Panc1 (cell line): ENCODE data around the gene CHPT1. TPM values are rescaled to one million over a fixed set of nuclear protein-coding genes. Genes with fewer than 3 reads are reported as not detected.
"Not testable (repeated sequence)": the region's sequence is repeated elsewhere in the genome, so short reads cannot be mapped to it uniquely, and the experiment has no call there.

Source experiments
- ATAC-seq: fragments of 200-7000 bp; cut with Tn5 transposase; 2 replicates; pipeline ENCODE4 v1.9.1; 2020; ENCODE audit warnings: mild to moderate bottlenecking, moderate library complexity
- BruUV-seq: library from RNA; stranded (reverse); fragments of 400-500 nt; replicated peaks from 2 replicates; lab custom pipeline; 2021; lab: Mats Ljungman, UMichigan
- CTCF ChIA-PET: fragments of 300-600 bp; sonication (Branson Sonifier 250); formaldehyde crosslinking; loops from one replicate; lab custom pipeline; 2022; ENCODE audit warnings: antibody characterized with exemption; lab: Charles Lee
- POLR2A ChIA-PET: fragments of 300-600 bp; sonication (Branson Sonifier 250); formaldehyde crosslinking; loops from one replicate; lab custom pipeline; 2022; ENCODE audit warnings: antibody characterized with exemption; lab: Charles Lee
- DNase-seq: peaks from one replicate; pipeline ENCODE4 v3.0.0-alpha.2; 2010; ENCODE audit warnings: low read depth, low spot score
- H3K27ac ChIP-seq: 2 replicates; pipeline ENCODE4 v1.5.1; 2011; ENCODE audit warnings: mild to moderate bottlenecking, low read length, inconsistent platforms
- H3K27me3 ChIP-seq: fragments of 200-500 bp; sonication (Bioruptor generic); 2 replicates; pipeline ENCODE4 v1.6.0; 2014; ENCODE audit warnings: low read length, inconsistent platforms; ENCODE audit not compliant: control insufficient read depth, insufficient read depth
- H3K36me3 ChIP-seq: fragments of 200-500 bp; sonication (Bioruptor generic); 2 replicates; pipeline ENCODE4 v1.5.1; 2014; ENCODE audit warnings: inconsistent platforms, mild to moderate bottlenecking, low read length, moderate library complexity; ENCODE audit not compliant: control insufficient read depth, insufficient read depth
- H3K4me1 ChIP-seq: 2 replicates; pipeline ENCODE4 v1.5.1; 2011; ENCODE audit warnings: inconsistent platforms, mild to moderate bottlenecking, low read length, moderate library complexity; ENCODE audit not compliant: control insufficient read depth, insufficient read depth
- H3K4me3 ChIP-seq, 2 experiments: 2 replicates each; pipeline ENCODE4 v1.5.1; 2011 to 2012; ENCODE audit warnings: low read depth in 2 of 2, low read length in 2 of 2, mild to moderate bottlenecking in 2 of 2, inconsistent platforms in 1 of 2, moderate library complexity in 1 of 2
- H3K9me3 ChIP-seq: fragments of 200-500 bp; sonication (Bioruptor generic); 2 replicates; pipeline ENCODE4 v1.5.1; 2014; ENCODE audit warnings: low read depth, mild to moderate bottlenecking, inconsistent platforms, low read length, moderate library complexity; ENCODE audit not compliant: control insufficient read depth, insufficient read depth
- CTCF ChIP-seq: fragments of 450-650 bp; IDR thresholded peaks from 2 replicates; pipeline ENCODE4 v1.5.1; 2017; ENCODE audit warnings: mild to moderate bottlenecking
- POLR2AphosphoS5 ChIP-seq: IDR thresholded peaks from 2 replicates; pipeline ENCODE4 v1.6.1; 2012; ENCODE audit warnings: mild to moderate bottlenecking, low read depth, low read length, moderate library complexity
- SIN3A ChIP-seq: IDR thresholded peaks from 2 replicates; pipeline ENCODE4 v1.6.1; 2012; ENCODE audit warnings: low read depth, mild to moderate bottlenecking, low read length, moderate library complexity, borderline replicate concordance; ENCODE audit not compliant: insufficient read depth
- TCF7L2 ChIP-seq: IDR thresholded peaks from 2 replicates; pipeline ENCODE4 v1.6.1; 2011; ENCODE audit warnings: mild to moderate bottlenecking, low read depth, low read length, inconsistent platforms
- in situ Hi-C: cut with HindIII; loops from 2 replicates; pipeline ENCODE4 v1.10.0; 2016; ENCODE audit warnings: low sequenced_read_pairs, low pct_unique_long_range_greater_than_20kb
- intact Hi-C: fragments of 100-400 bp; cut with micrococcal nuclease; formaldehyde crosslinking; loops from one replicate; pipeline ENCODE4 v1.10.0; 2022; ENCODE audit not compliant: unreplicated experiment
- total RNA-seq: library from RNA; stranded (reverse); gene quantifications from one replicate; pipeline ENCODE4 v1.2.1, GENCODE V29; 2021; ENCODE audit not compliant: unreplicated experiment
- TF ChIP-seq, protein P1 (sequence below), 2 experiments: IDR thresholded peaks; 2 replicates each; pipeline ENCODE4 v1.6.1; 2011 to 2012; ENCODE audit warnings: low read depth in 2 of 2, control low read depth in 1 of 2, low read length in 1 of 2, mild to moderate bottlenecking in 1 of 2, moderate library complexity in 1 of 2; ENCODE audit not compliant: insufficient read depth in 1 of 2

The CHPT1 gene
- total RNA-seq, 1 experiment from 2014 or later = 78.3 TPM

GRCh38 chr12:101654442-101654841 is 43.0 kb upstream of the CHPT1 start:
- Histone ChIP-seq H3K36me3 (no peaks in the 10 kb centered on the region), H3K27me3 (peaks cover 2% of the 10 kb centered on the region; the same call in 1 of the 2 replicates), H3K4me1 (no peaks in the 10 kb centered on the region), H3K9me3 (no peaks in the 10 kb centered on the region), H3K27ac (no peak overlapping the region), H3K4me3 (no peak overlapping the region)
- DNase-seq (no peak), ATAC-seq (no peak)
- ChIA-PET CTCF (no interaction called here), POLR2A (no interaction called here)
- no TSS peak for BruUV-seq
- intact Hi-C loops = no loop called here
- in situ Hi-C loops = no loop called here
- TF ChIP-seq, protein P1, sequence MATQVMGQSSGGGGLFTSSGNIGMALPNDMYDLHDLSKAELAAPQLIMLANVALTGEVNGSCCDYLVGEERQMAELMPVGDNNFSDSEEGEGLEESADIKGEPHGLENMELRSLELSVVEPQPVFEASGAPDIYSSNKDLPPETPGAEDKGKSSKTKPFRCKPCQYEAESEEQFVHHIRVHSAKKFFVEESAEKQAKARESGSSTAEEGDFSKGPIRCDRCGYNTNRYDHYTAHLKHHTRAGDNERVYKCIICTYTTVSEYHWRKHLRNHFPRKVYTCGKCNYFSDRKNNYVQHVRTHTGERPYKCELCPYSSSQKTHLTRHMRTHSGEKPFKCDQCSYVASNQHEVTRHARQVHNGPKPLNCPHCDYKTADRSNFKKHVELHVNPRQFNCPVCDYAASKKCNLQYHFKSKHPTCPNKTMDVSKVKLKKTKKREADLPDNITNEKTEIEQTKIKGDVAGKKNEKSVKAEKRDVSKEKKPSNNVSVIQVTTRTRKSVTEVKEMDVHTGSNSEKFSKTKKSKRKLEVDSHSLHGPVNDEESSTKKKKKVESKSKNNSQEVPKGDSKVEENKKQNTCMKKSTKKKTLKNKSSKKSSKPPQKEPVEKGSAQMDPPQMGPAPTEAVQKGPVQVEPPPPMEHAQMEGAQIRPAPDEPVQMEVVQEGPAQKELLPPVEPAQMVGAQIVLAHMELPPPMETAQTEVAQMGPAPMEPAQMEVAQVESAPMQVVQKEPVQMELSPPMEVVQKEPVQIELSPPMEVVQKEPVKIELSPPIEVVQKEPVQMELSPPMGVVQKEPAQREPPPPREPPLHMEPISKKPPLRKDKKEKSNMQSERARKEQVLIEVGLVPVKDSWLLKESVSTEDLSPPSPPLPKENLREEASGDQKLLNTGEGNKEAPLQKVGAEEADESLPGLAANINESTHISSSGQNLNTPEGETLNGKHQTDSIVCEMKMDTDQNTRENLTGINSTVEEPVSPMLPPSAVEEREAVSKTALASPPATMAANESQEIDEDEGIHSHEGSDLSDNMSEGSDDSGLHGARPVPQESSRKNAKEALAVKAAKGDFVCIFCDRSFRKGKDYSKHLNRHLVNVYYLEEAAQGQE (IDR thresholded peaks at IDR 0.05; ENCODE audit: insufficient read depth in 1 of 2, low read depth in 2 of 2, low read length in 1 of 2) = no peak
- TF ChIP-seq POLR2AphosphoS5 (no peak), CTCF (no peak), SIN3A (no peak), TCF7L2 (no peak)

DNA sequence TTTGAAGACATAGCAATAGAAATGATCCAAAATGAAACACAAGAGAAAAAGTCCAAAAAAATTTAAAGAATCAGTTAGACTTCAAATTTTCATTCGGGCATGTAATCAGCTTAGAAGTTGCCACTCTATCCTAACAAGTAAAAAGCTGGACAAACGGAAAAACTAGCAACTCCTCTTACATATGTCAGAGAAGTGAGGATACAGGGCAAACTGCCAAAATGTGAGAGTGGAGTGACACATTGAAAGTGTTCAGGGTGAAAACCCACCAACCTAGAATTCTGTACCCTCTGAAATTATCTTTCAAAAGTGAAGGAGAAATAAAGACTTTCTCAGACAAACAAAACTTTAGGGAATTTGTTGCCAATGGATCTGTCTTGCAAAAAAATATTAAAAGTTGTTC is 42.0 kb upstream of the CHPT1 start:
- in situ Hi-C loops = no loop called here
- TF ChIP-seq CTCF = no peak
- TF ChIP-seq POLR2AphosphoS5 = no peak
- no peak for TF ChIP-seq SIN3A
- TF ChIP-seq, protein P1 (IDR thresholded peaks at IDR 0.05; ENCODE audit: insufficient read depth in 1 of 2, low read depth in 2 of 2, low read length in 1 of 2) = no peak
- TF ChIP-seq TCF7L2 = no peak
- Histone ChIP-seq H3K27ac (no peak overlapping the region), H3K4me3 (no peak overlapping the region), H3K27me3 (no peaks in the 10 kb centered on the region), H3K4me1 (no peaks in the 10 kb centered on the region), H3K9me3 (no peaks in the 10 kb centered on the region), H3K36me3 (no peaks in the 10 kb centered on the region)
- no peak for ATAC-seq
- POLR2A ChIA-PET = no interaction called here
- CTCF ChIA-PET = no interaction called here
- no TSS peak for BruUV-seq
- intact Hi-C loops = no loop called here
- no peak for DNase-seq

GRCh38 chr12:101660662-101661061 is 36.8 kb upstream of the CHPT1 start:
- DNase-seq, H3K27me3 ChIP-seq, H3K36me3 ChIP-seq, H3K4me1 ChIP-seq, BruUV-seq, H3K9me3 ChIP-seq, intact Hi-C loops, ATAC-seq, POLR2A ChIA-PET, H3K27ac ChIP-seq, CTCF ChIA-PET, in situ Hi-C loops, H3K4me3 ChIP-seq: not testable (repeated sequence)
